Karpas-422 (cell line): ENCODE data around the gene STRIP1. TPM values are rescaled to one million over a fixed set of nuclear protein-coding genes. Genes with fewer than 3 reads are reported as not detected.
A peak's percentile ranks its signal among the peaks of the same experiment; 100 is the strongest.
"Not testable (repeated sequence)": the region's sequence is repeated elsewhere in the genome, so short reads cannot be mapped to it uniquely, and the experiment has no call there.

Source experiments
- DNase-seq: peaks from one replicate; pipeline ENCODE4 v3.0.0-alpha.2; 2015
- H2AFZ ChIP-seq: fragments of 200-600 bp; sonication (generic); 2 replicates; pipeline ENCODE4 v1.6.1; 2014; ENCODE audit warnings: antibody characterized with exemption, low read length, mixed read lengths
- H3K27ac ChIP-seq: fragments of 200-600 bp; sonication (generic); 2 replicates; pipeline ENCODE4 v1.5.1; 2014; ENCODE audit warnings: mild to moderate bottlenecking, low read length, moderate library complexity
- H3K27me3 ChIP-seq: fragments of 200-600 bp; sonication (generic); 2 replicates; pipeline ENCODE4 v1.6.1; 2014; ENCODE audit warnings: low read length, mixed read lengths
- H3K36me3 ChIP-seq: fragments of 200-600 bp; sonication (generic); 2 replicates; pipeline ENCODE4 v1.6.1; 2014; ENCODE audit warnings: low read length, mixed read lengths; ENCODE audit not compliant: insufficient read depth
- H3K4me1 ChIP-seq: fragments of 200-600 bp; sonication (generic); 2 replicates; pipeline ENCODE4 v1.6.1; 2014; ENCODE audit warnings: mild to moderate bottlenecking, low read length, mixed read lengths
- H3K4me2 ChIP-seq: fragments of 200-600 bp; sonication (generic); 2 replicates; pipeline ENCODE4 v1.6.1; 2014; ENCODE audit warnings: low read length, low read depth, mild to moderate bottlenecking; ENCODE audit not compliant: poor library complexity, severe bottlenecking
- H3K4me3 ChIP-seq: fragments of 200-600 bp; sonication (generic); 2 replicates; pipeline ENCODE4 v1.5.1; 2014; ENCODE audit warnings: mild to moderate bottlenecking, antibody characterized with exemption, low read length, mixed read lengths
- H3K79me2 ChIP-seq: fragments of 200-600 bp; sonication (generic); 2 replicates; pipeline ENCODE4 v1.6.1; 2014; ENCODE audit warnings: mild to moderate bottlenecking, low read length, mixed read lengths
- H3K9ac ChIP-seq: fragments of 200-600 bp; sonication (generic); 2 replicates; pipeline ENCODE4 v1.6.0; 2014; ENCODE audit warnings: low read length
- H3K9me2 ChIP-seq: fragments of 200-600 bp; sonication (generic), shearing (Covaris generic); replicated peaks from 2 replicates; pipeline ENCODE4 v1.6.0; 2014; ENCODE audit warnings: mild to moderate bottlenecking, low read length, moderate library complexity; ENCODE audit not compliant: insufficient read depth
- H3K9me3 ChIP-seq: fragments of 300-700, 200-600 bp; sonication (generic); 2 replicates; pipeline ENCODE4 v1.6.1; 2014; ENCODE audit warnings: low read length, mixed read lengths
- H4K20me1 ChIP-seq: fragments of 200-600 bp; sonication (generic); 2 replicates; pipeline ENCODE4 v1.6.1; 2014; ENCODE audit warnings: mild to moderate bottlenecking, antibody characterized with exemption, low read length, low read depth; ENCODE audit not compliant: insufficient read depth
- total RNA-seq: library from RNA; depleted of rRNA; stranded (reverse); fragments of >200 nt; shearing (Covaris generic); gene quantifications from 2 replicates; pipeline ENCODE4 v1.2.3, GENCODE V29; 2014; ENCODE audit warnings: low replicate concordance

Gene STRIP1
- total RNA-seq, 1 experiment from 2014 or later: 35.3 TPM

- Histone ChIP-seq H3K27ac (no peak overlapping the region), H3K4me3 (no peak overlapping the region)
These were observed 22.2 kb upstream of the STRIP1 start for GRCh38 chr1:110012100-110012780.

GRCh38 chr1:110017792-110018191, 16.6 kb upstream of the STRIP1 start:
- no peak overlapping the region for H3K9ac ChIP-seq

More at GRCh38 chr1:110012100-110012780, 22.2 kb upstream of the STRIP1 start:
- H3K27me3 ChIP-seq: no peaks in the 10 kb centered on the region
- H3K36me3 ChIP-seq: peaks cover 28% of the 10 kb centered on the region; the same call in 1 of the 2 replicates
- DNase-seq: no peak
- no peaks in the 10 kb centered on the region for H3K4me1 ChIP-seq
- peaks cover 4% of the 10 kb centered on the region; the same call in 1 of the 2 replicates for H3K79me2 ChIP-seq
- no peak overlapping the region for H3K9ac ChIP-seq
- H3K4me2 ChIP-seq: no peak overlapping the region
- H3K9me2 ChIP-seq: no peaks in the 10 kb centered on the region
- no peaks in the 10 kb centered on the region for H4K20me1 ChIP-seq
- no peak overlapping the region for H2AFZ ChIP-seq
- no peaks in the 10 kb centered on the region for H3K9me3 ChIP-seq

GRCh38 chr1:110018396-110018795, 16.0 kb upstream of the STRIP1 start:
- H3K79me2 ChIP-seq: no peaks in the 10 kb centered on the region
- DNase-seq: no peak
- no peaks in the 10 kb centered on the region for H3K27me3 ChIP-seq
- H3K36me3 ChIP-seq: peaks cover 38% of the 10 kb centered on the region; the same call in 1 of the 2 replicates
- peaks cover 3% of the 10 kb centered on the region; the same call in 1 of the 2 replicates for H3K4me1 ChIP-seq
- no peak overlapping the region for H2AFZ ChIP-seq
- H3K4me2 ChIP-seq: no peak overlapping the region
- no peaks in the 10 kb centered on the region for H4K20me1 ChIP-seq
- H3K9ac ChIP-seq: no peak overlapping the region
- no peaks in the 10 kb centered on the region for H3K9me2 ChIP-seq
- no peak overlapping the region for H3K27ac ChIP-seq
- H3K4me3 ChIP-seq: no peak overlapping the region
- H3K9me3 ChIP-seq: no peaks in the 10 kb centered on the region

More at GRCh38 chr1:110017792-110018191, 16.6 kb upstream of the STRIP1 start:
- DNase-seq: no peak
- Histone ChIP-seq H3K36me3 (peaks cover 41% of the 10 kb centered on the region; the same call in 1 of the 2 replicates), H3K27ac (no peak overlapping the region), H3K4me3 (no peak overlapping the region), H3K4me1 (no peaks in the 10 kb centered on the region), H3K9me2 (no peaks in the 10 kb centered on the region), H3K79me2 (no peaks in the 10 kb centered on the region), H3K9me3 (no peaks in the 10 kb centered on the region), H2AFZ (no peak overlapping the region), H3K27me3 (no peaks in the 10 kb centered on the region), H4K20me1 (no peaks in the 10 kb centered on the region), H3K4me2 (no peak overlapping the region)

- H2AFZ ChIP-seq: no peak overlapping the region
- no peak overlapping the region for H3K4me2 ChIP-seq
- no peaks in the 10 kb centered on the region for H3K9me2 ChIP-seq
- H3K9ac ChIP-seq: no peak overlapping the region
- peaks cover 7% of the 10 kb centered on the region; the same call in 1 of the 2 replicates for H3K4me1 ChIP-seq
- H3K27ac ChIP-seq: no peak overlapping the region
- H4K20me1 ChIP-seq: no peaks in the 10 kb centered on the region
- H3K9me3 ChIP-seq: no peaks in the 10 kb centered on the region
- peaks cover 35% of the 10 kb centered on the region; the same call in 1 of the 2 replicates for H3K36me3 ChIP-seq
- no peaks in the 10 kb centered on the region for H3K79me2 ChIP-seq
- DNase-seq: no peak
- H3K4me3 ChIP-seq: no peak overlapping the region
- H3K27me3 ChIP-seq: no peaks in the 10 kb centered on the region
These were observed 14.7 kb upstream of the STRIP1 start for GRCh38 chr1:110019770-110020169.

DNA sequence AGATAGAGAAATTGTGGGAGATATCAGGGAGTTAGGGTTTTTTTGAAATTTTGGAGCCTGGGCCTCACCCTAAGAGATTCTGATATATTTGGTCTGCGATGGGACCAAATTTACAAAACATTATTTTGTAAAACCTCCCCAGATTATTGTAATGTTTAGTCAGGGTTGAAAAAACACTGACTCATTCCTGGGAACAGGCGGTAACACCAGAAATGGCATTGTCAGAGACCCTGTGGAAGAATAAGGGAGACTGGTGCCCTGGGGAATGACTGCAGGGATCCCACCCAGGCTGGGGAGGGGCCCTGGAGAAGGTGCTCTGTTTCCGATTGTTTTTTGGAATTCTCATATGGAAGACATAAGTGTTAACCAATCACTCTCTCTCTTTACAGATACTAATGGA, 13.1 kb upstream of the STRIP1 start:
- Histone ChIP-seq H3K4me3 (no peak overlapping the region), H3K9me2 (no peaks in the 10 kb centered on the region), H3K27me3 (no peaks in the 10 kb centered on the region), H2AFZ (no peak overlapping the region), H3K4me1 (peaks cover 7% of the 10 kb centered on the region; the same call in 1 of the 2 replicates), H3K27ac (no peak overlapping the region), H3K36me3 (peaks cover 28% of the 10 kb centered on the region; the same call in 1 of the 2 replicates), H3K79me2 (no peaks in the 10 kb centered on the region), H4K20me1 (no peaks in the 10 kb centered on the region), H3K9ac (no peak overlapping the region), H3K9me3 (no peaks in the 10 kb centered on the region), H3K4me2 (no peak overlapping the region)
- no peak for DNase-seq

GRCh38 chr1:110024613-110025012, 9.8 kb upstream of the STRIP1 start:
- H2AFZ ChIP-seq: no peak overlapping the region
- no peaks in the 10 kb centered on the region for H3K79me2 ChIP-seq
- H3K9me2 ChIP-seq: no peaks in the 10 kb centered on the region
- H3K9me3 ChIP-seq: no peaks in the 10 kb centered on the region
- H4K20me1 ChIP-seq: no peaks in the 10 kb centered on the region
- no peaks in the 10 kb centered on the region for H3K27me3 ChIP-seq
- H3K4me1 ChIP-seq: peaks cover 7% of the 10 kb centered on the region; the same call in 1 of the 2 replicates
- no peak overlapping the region for H3K4me3 ChIP-seq
- H3K27ac ChIP-seq: no peak overlapping the region
- H3K9ac ChIP-seq: no peak overlapping the region
- no peak overlapping the region for H3K4me2 ChIP-seq
- H3K36me3 ChIP-seq: peaks cover 12% of the 10 kb centered on the region; the same call in 1 of the 2 replicates
- no peak for DNase-seq

DNA sequence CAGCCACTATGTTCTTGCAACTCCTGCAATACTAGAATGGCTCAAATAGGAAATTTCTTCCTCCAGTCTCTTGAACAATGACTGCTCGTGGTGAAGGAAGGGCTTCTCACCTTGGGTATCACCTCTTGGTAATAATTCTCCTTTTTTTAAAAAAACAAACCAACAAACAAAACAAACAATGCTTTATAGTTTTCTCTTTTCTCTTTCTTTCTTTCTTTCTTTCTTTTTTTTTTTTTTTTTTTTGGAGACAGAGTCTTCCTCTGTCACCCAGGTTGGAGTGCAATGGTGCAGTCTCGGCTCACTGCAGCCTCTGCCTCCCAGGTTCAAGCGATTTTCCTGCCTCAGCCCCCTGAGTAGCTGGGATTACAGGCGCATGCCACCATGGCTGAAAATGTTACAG, 3.7 kb upstream of the STRIP1 start:
- H3K9me2 ChIP-seq, H3K9ac ChIP-seq, H3K4me3 ChIP-seq, H4K20me1 ChIP-seq, H3K9me3 ChIP-seq, DNase-seq, H3K27me3 ChIP-seq, H3K4me2 ChIP-seq, H3K36me3 ChIP-seq: not testable (repeated sequence)
- Histone ChIP-seq H3K4me1 (peaks cover 23% of the 10 kb centered on the region), H3K27ac (peak overlapping the region; percentile 19; the same call in 1 of the 2 replicates), H3K79me2 (peaks cover 12% of the 10 kb centered on the region), H2AFZ (peak overlapping the region; percentile 90)

DNA sequence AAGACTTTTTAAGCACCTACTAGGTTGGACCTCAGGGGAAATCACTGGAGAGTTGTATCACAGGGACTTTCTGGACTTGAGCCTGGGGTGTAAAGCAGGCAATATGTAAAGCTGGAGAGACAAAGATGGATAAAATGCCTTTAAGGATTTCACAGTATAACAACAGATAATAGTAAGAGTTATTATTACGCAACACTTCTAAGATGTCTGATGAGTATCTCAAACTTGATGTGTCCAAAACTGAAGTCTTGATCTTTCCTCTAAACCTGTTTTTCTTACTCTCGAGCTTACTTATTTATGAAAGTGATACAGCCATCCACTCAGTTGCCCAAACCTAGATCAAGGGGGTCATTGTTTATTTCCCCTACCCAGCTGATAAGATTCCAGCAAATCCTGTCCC, 2.1 kb upstream of the STRIP1 start:
- Histone ChIP-seq H3K9me2 (no peaks in the 10 kb centered on the region), H3K27me3 (no peaks in the 10 kb centered on the region), H4K20me1 (no peaks in the 10 kb centered on the region), H3K4me2 (no peak overlapping the region), H3K9ac (no peak overlapping the region), H3K36me3 (0 out of 2 replicates have a peak, but pooled peaks cover 4% of the 10 kb centered on the region), H3K9me3 (no peaks in the 10 kb centered on the region), H3K4me3 (no peak overlapping the region), H3K4me1 (peaks cover 29% of the 10 kb centered on the region), H3K79me2 (peaks cover 28% of the 10 kb centered on the region), H3K27ac (no peak overlapping the region), H2AFZ (peak overlapping the region; percentile 30; the same call in 1 of the 2 replicates)
- no peak for DNase-seq
